Mesenchymal stem cell (in vitro differentiated cells and primary cell): Measurements from ENCODE around the gene UNC5C.

Source experiments
- DNase-seq: peaks from one replicate; pipeline ENCODE4 v3.0.0-alpha.2; 2013
- H2AFZ ChIP-seq: one replicate; pipeline ENCODE4 v1.6.1; 2013; ENCODE audit warnings: low read depth, mild to moderate bottlenecking, control low read depth, inconsistent platforms, low read length, moderate library complexity
- H2AK5ac ChIP-seq: 2 replicates; pipeline ENCODE4 v1.6.1; 2013; ENCODE audit warnings: low read length, moderate library complexity, mild to moderate bottlenecking, inconsistent platforms; ENCODE audit not compliant: severe bottlenecking
- H2BK120ac ChIP-seq: one replicate; pipeline ENCODE4 v1.6.1; 2013; ENCODE audit warnings: low read depth, mild to moderate bottlenecking, inconsistent platforms, low read length, moderate library complexity
- H2BK12ac ChIP-seq, 2 experiments: one replicate each; pipeline ENCODE4 v1.6.1; 2013; ENCODE audit warnings: inconsistent platforms in 2 of 2, low read length in 2 of 2, mild to moderate bottlenecking in 2 of 2, moderate library complexity in 2 of 2, control low read depth in 1 of 2
- H2BK15ac ChIP-seq: one replicate; pipeline ENCODE4 v1.6.1; 2013; ENCODE audit warnings: mild to moderate bottlenecking, low read depth, inconsistent platforms; ENCODE audit not compliant: poor library complexity, severe bottlenecking
- H2BK5ac ChIP-seq: 2 replicates; pipeline ENCODE4 v1.6.1; 2013; ENCODE audit warnings: low read depth, mild to moderate bottlenecking, low read length, control low read depth, inconsistent platforms; ENCODE audit not compliant: poor library complexity, severe bottlenecking
- H3K14ac ChIP-seq, 2 experiments: one replicate each; pipeline ENCODE4 v1.6.1; 2013; ENCODE audit warnings: inconsistent platforms in 2 of 2, low read length in 2 of 2, control low read depth in 1 of 2, mild to moderate bottlenecking in 1 of 2, moderate library complexity in 1 of 2
- H3K18ac ChIP-seq, 2 experiments: one replicate each; pipeline ENCODE4 v1.6.1; 2013; ENCODE audit warnings: inconsistent platforms in 2 of 2, low read length in 2 of 2, control low read depth in 1 of 2, low read depth in 1 of 2, mild to moderate bottlenecking in 1 of 2
- H3K23ac ChIP-seq, 2 experiments: one replicate each; pipeline ENCODE4 v1.6.1; 2013; ENCODE audit warnings: inconsistent platforms in 2 of 2, low read length in 2 of 2, mild to moderate bottlenecking in 2 of 2, moderate library complexity in 2 of 2, control low read depth in 1 of 2
- H3K27ac ChIP-seq: 2 replicates; pipeline ENCODE4 v1.5.1; 2013; ENCODE audit warnings: mild to moderate bottlenecking, moderate library complexity, low read length, control low read depth, inconsistent platforms; ENCODE audit not compliant: poor library complexity, severe bottlenecking
- H3K27me3 ChIP-seq, 2 experiments: 2 replicates each; pipeline versions ENCODE4 v1.6.1 to v1.7.0; 2013; ENCODE audit warnings: low read length in 2 of 2, mild to moderate bottlenecking in 2 of 2, moderate library complexity in 2 of 2, control low read depth in 1 of 2, inconsistent platforms in 1 of 2; ENCODE audit not compliant: control insufficient read depth in 1 of 2, insufficient read depth in 1 of 2
- H3K36me3 ChIP-seq, 2 experiments: 2 replicates each; pipeline versions ENCODE4 v1.6.1 to v1.7.0; 2013; ENCODE audit warnings: low read length in 2 of 2, control low read depth in 1 of 2, inconsistent platforms in 1 of 2, low read depth in 1 of 2, mild to moderate bottlenecking in 1 of 2; ENCODE audit not compliant: insufficient read depth in 2 of 2, control insufficient read depth in 1 of 2
- H3K4ac ChIP-seq, 2 experiments: one replicate each; pipeline ENCODE4 v1.6.1; 2013; ENCODE audit warnings: inconsistent platforms in 2 of 2, low read length in 2 of 2, mild to moderate bottlenecking in 2 of 2, moderate library complexity in 2 of 2, control low read depth in 1 of 2, low read depth in 1 of 2
- H3K4me1 ChIP-seq: 2 replicates; pipeline ENCODE4 v1.6.1; 2013; ENCODE audit warnings: low read depth, low read length, control low read depth; ENCODE audit not compliant: control insufficient read depth, insufficient read depth
- H3K4me2 ChIP-seq: 2 replicates; pipeline ENCODE4 v1.6.1; 2013; ENCODE audit warnings: low read length, mild to moderate bottlenecking, inconsistent platforms; ENCODE audit not compliant: poor library complexity, severe bottlenecking
- H3K4me3 ChIP-seq, 2 experiments: 2 replicates each; pipeline versions ENCODE4 v1.5.1 to v1.7.0; 2013; ENCODE audit warnings: low read length in 2 of 2, mild to moderate bottlenecking in 2 of 2, control low read depth in 1 of 2, low read depth in 1 of 2; ENCODE audit not compliant: insufficient read depth in 1 of 2
- H3K79me1 ChIP-seq: replicated peaks from 2 replicates; pipeline ENCODE4 v1.6.1; 2013; ENCODE audit warnings: mild to moderate bottlenecking, control low read depth, low read length, inconsistent platforms; ENCODE audit not compliant: poor library complexity, severe bottlenecking
- H3K9ac ChIP-seq: 2 replicates; pipeline ENCODE4 v1.7.0; 2013; ENCODE audit warnings: mild to moderate bottlenecking, low read length, moderate library complexity
- H3K9me3 ChIP-seq: 2 replicates; pipeline ENCODE4 v1.7.0; 2013; ENCODE audit warnings: mild to moderate bottlenecking, low read length; ENCODE audit not compliant: control insufficient read depth
- H4K8ac ChIP-seq: one replicate; pipeline ENCODE4 v1.6.1; 2013; ENCODE audit warnings: inconsistent platforms, mild to moderate bottlenecking, low read length, moderate library complexity
- H4K91ac ChIP-seq: one replicate; pipeline ENCODE4 v1.6.1; 2013; ENCODE audit warnings: mild to moderate bottlenecking, low read length, inconsistent platforms
- WGBS: methylation state at CpG from one replicate; pipeline ENCODE4 v1.1.7; 2013; ENCODE audit warnings: mixed read lengths; 5-methylcytosine and 5-hydroxymethylcytosine counted together

UNC5C gene

DNA sequence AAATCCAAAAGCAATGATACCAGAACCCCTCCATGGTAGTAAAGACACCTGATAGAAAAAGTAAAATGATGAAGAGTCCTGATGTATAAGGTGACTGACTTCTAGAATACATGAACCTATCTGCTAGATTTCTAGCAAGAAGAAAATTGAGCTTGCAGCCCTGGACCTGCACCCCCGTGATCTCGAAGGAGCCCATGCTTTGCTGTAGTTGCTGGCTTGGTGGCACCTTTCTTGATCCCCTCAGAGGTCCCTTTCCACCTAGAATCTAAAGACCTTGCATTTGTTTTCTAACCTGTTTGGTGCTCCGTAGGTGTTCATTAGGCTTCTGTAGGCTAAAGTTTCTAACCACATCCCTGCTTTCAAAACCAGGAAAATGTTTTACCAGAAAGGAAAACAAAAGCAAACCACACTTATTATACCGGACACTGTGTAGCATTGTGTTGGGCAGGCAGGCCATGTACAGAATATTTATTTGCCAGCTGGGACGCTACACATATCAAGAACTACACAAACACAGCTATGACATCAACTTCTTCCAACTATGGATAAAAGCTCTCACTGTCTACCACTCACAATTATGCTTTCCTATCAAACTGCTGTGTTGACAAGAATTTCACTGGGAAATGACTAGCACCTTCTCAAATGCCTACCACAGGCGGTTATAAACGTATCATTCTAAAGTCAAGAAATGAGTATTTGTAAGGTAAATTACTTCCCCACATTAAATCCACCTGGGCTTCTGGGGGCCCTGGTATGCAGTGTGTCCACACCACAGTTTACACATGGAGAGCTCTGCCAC lies 316.2 kb downstream of the UNC5C start:
- no peak overlapping the region for H3K14ac ChIP-seq

DNA sequence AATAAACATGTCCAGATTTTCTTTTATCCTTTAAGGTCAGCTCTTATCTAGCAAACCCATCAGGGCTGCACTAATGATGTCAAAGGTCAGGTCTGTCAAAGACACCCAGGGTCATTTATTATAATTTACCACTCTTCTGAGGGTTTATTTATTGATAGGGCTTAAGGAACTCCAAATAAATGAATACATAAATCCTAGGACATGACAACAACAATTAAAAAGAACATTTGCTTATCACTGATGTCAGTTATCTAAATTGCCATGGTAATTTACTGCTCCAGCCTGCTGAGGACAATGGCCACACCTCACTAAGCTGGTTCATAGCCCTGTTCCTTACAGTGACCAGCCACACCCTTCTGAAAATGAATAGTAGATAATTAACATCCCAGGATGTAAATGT lies 317.1 kb downstream of the UNC5C start:
- no peak overlapping the region for H3K4me2 ChIP-seq
- no peaks in the 10 kb centered on the region for H3K36me3 ChIP-seq
- H3K14ac ChIP-seq: no peak overlapping the region
- no peak overlapping the region for H2BK120ac ChIP-seq
- DNase-seq: no peak
- H3K4ac ChIP-seq: no peak overlapping the region
- no peak overlapping the region for H2AK5ac ChIP-seq
- H3K79me1 ChIP-seq: no peaks in the 10 kb centered on the region
- no peak overlapping the region for H3K9ac ChIP-seq
- H3K4me1 ChIP-seq: peaks cover 2% of the 10 kb centered on the region
- no peak overlapping the region for H4K8ac ChIP-seq
- H3K23ac ChIP-seq: no peak overlapping the region
- no peak overlapping the region for H3K27ac ChIP-seq
- H2AFZ ChIP-seq: no peak overlapping the region
- no peaks in the 10 kb centered on the region for H3K27me3 ChIP-seq
- no peak overlapping the region for H2BK12ac ChIP-seq
- no peak overlapping the region for H4K91ac ChIP-seq
- no peak overlapping the region for H2BK15ac ChIP-seq
- no peak overlapping the region for H3K4me3 ChIP-seq
- no peaks in the 10 kb centered on the region for H3K9me3 ChIP-seq
- no peak overlapping the region for H2BK5ac ChIP-seq
- H3K18ac ChIP-seq: no peak overlapping the region

More for the DNA sequence above, 316.2 kb downstream of the UNC5C start:
- H3K4me3 ChIP-seq: no peak overlapping the region
- no peak overlapping the region for H3K18ac ChIP-seq
- H3K9ac ChIP-seq: no peak overlapping the region
- no peaks in the 10 kb centered on the region for H3K9me3 ChIP-seq
- no peak overlapping the region for H2BK120ac ChIP-seq
- H4K8ac ChIP-seq: no peak overlapping the region
- H3K4me1 ChIP-seq: peaks cover 2% of the 10 kb centered on the region
- H2BK15ac ChIP-seq: no peak overlapping the region
- H2AFZ ChIP-seq: no peak overlapping the region
- peak overlapping the region; percentile 56 for H3K4me2 ChIP-seq
- no peaks in the 10 kb centered on the region for H3K36me3 ChIP-seq
- no peak overlapping the region for H2AK5ac ChIP-seq
- H2BK5ac ChIP-seq: no peak overlapping the region
- no peak for DNase-seq
- H3K27me3 ChIP-seq: no peaks in the 10 kb centered on the region
- H3K4ac ChIP-seq: no peak overlapping the region
- H4K91ac ChIP-seq: no peak overlapping the region
- no peak overlapping the region for H3K23ac ChIP-seq
- 95% methylated on average over 5 of the region's 7 CpGs for WGBS
- peak overlapping the region; percentile 35 for H3K27ac ChIP-seq
- H3K79me1 ChIP-seq: no peaks in the 10 kb centered on the region
- H2BK12ac ChIP-seq: no peak overlapping the region

DNA sequence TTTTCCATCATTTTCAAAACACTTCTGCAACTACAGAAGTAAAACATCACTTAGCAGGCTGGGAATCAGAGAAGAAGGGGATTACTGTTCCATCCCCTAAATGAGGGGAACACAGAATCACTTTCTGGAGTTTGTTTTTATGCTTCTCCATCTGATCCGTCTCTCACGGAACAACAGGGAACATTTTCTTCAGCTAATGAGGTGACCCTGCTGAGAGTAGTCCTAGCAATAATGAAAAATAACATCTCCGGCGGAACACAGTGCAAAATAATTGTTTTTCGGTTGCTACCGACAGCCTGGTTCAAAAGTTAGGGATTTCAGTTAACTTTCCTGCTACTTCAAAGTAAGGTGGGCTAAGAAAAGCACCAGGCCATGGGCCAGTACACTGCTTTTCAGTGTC lies 322.9 kb downstream of the UNC5C start:
- Histone ChIP-seq H3K18ac (no peak overlapping the region), H4K91ac (no peak overlapping the region), H2BK5ac (no peak overlapping the region), H3K4me2 (no peak overlapping the region), H2AK5ac (no peak overlapping the region), H4K8ac (no peak overlapping the region), H3K14ac (no peak overlapping the region), H3K9ac (no peak overlapping the region), H3K23ac (no peak overlapping the region), H3K27me3 (no peaks in the 10 kb centered on the region), H2BK120ac (no peak overlapping the region), H3K27ac (no peak overlapping the region), H3K4me3 (no peak overlapping the region), H3K79me1 (no peaks in the 10 kb centered on the region), H2BK12ac (no peak overlapping the region), H3K36me3 (no peaks in the 10 kb centered on the region), H3K4ac (no peak overlapping the region), H2AFZ (no peak overlapping the region), H2BK15ac (no peak overlapping the region), H3K9me3 (no peaks in the 10 kb centered on the region), H3K4me1 (no peaks in the 10 kb centered on the region)
- WGBS: over 99% methylated on average over 6 of the region's 6 CpGs
- no peak for DNase-seq

DNA sequence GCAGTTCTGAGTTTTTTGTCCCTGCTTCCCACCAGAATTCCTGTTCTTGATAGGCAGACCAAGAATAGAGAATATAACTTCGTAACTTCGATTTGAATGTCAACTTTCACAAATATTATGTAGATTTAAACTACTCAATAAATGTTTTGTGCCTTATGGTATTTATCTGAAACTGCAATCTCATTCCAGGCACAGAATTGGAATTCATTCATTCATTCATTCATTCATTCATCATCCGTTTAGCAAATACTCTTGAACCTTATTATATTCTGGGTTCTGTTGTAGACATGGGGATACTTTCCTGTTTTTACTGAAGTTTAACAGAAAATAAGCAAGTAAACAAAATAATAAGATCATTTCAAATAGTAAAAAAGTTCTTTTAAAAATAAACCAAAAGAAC lies 324.4 kb downstream of the UNC5C start:
- Histone ChIP-seq H2BK120ac (no peak overlapping the region), H3K4me3 (no peak overlapping the region), H3K4me2 (no peak overlapping the region), H3K9ac (no peak overlapping the region), H3K9me3 (no peaks in the 10 kb centered on the region), H2BK12ac (no peak overlapping the region), H3K27me3 (no peaks in the 10 kb centered on the region), H3K4ac (no peak overlapping the region), H2BK5ac (no peak overlapping the region), H3K79me1 (no peaks in the 10 kb centered on the region), H3K14ac (no peak overlapping the region), H3K4me1 (no peaks in the 10 kb centered on the region), H2AK5ac (no peak overlapping the region), H3K36me3 (no peaks in the 10 kb centered on the region), H2AFZ (no peak overlapping the region), H3K18ac (no peak overlapping the region), H2BK15ac (no peak overlapping the region), H3K27ac (no peak overlapping the region), H3K23ac (no peak overlapping the region), H4K91ac (no peak overlapping the region), H4K8ac (no peak overlapping the region)
- WGBS: no CpG with 5 or more reads among the region's 3 CpGs
- DNase-seq: no peak
